Measurements from ENCODE around the gene HIC2. TPM values are rescaled to one million over a fixed set of nuclear protein-coding genes. Genes with fewer than 3 reads are reported as not detected.

Gene HIC2
- total and polyA plus RNA-seq, 2 of the 13 experiments (the other 11 are each of a cell fraction or from before 2014, with no cell fraction given) = 5.0 to 13.7 TPM

DNA sequence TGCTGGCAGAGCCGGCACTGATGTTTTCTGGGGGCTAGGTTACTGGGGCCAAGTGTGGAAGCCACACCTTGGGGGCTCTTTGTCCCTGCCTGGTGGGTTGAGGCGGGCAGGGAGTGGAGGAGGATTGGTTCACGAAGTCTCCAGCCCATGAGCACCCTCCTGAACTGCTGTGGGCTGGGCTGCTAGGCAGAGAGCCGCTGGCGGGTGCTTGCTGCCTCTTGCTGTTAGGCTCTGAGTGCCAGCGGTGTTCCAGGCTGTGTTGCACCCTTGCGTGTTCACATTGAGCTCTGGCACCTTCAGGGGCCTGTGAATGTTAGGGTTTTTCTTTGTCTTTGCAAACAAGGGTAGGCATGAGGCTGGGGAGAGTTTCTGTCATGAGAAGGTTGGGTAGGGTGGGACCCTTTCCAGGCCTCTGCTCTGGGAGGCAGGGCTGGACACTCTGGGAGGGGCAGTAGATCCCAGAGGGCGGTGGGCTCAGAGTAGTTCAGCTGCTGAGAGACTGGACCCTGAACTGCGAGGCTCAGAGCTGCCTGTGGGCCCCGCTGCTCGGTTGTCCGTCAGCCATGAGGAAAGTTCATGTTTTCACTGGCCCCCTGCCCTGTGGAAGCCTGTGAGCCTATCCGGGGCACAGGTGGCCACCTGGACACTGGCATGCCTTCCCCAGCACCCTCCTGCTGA is 26.0 kb downstream of the HIC2 start (continued):
- TF ChIP-seq, protein P1, sequence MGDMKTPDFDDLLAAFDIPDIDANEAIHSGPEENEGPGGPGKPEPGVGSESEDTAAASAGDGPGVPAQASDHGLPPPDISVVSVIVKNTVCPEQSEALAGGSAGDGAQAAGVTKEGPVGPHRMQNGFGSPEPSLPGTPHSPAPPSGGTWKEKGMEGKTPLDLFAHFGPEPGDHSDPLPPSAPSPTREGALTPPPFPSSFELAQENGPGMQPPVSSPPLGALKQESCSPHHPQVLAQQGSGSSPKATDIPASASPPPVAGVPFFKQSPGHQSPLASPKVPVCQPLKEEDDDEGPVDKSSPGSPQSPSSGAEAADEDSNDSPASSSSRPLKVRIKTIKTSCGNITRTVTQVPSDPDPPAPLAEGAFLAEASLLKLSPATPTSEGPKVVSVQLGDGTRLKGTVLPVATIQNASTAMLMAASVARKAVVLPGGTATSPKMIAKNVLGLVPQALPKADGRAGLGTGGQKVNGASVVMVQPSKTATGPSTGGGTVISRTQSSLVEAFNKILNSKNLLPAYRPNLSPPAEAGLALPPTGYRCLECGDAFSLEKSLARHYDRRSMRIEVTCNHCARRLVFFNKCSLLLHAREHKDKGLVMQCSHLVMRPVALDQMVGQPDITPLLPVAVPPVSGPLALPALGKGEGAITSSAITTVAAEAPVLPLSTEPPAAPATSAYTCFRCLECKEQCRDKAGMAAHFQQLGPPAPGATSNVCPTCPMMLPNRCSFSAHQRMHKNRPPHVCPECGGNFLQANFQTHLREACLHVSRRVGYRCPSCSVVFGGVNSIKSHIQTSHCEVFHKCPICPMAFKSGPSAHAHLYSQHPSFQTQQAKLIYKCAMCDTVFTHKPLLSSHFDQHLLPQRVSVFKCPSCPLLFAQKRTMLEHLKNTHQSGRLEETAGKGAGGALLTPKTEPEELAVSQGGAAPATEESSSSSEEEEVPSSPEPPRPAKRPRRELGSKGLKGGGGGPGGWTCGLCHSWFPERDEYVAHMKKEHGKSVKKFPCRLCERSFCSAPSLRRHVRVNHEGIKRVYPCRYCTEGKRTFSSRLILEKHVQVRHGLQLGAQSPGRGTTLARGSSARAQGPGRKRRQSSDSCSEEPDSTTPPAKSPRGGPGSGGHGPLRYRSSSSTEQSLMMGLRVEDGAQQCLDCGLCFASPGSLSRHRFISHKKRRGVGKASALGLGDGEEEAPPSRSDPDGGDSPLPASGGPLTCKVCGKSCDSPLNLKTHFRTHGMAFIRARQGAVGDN (CRISPR knock-in tag; IDR thresholded peaks at IDR 0.05) = peak; percentile 64
- TF ChIP-seq, protein P2, sequence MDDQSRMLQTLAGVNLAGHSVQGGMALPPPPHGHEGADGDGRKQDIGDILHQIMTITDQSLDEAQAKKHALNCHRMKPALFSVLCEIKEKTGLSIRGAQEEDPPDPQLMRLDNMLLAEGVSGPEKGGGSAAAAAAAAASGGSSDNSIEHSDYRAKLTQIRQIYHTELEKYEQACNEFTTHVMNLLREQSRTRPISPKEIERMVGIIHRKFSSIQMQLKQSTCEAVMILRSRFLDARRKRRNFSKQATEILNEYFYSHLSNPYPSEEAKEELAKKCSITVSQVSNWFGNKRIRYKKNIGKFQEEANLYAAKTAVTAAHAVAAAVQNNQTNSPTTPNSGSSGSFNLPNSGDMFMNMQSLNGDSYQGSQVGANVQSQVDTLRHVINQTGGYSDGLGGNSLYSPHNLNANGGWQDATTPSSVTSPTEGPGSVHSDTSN (CRISPR knock-in tag; IDR thresholded peaks at IDR 0.05; ENCODE audit: borderline replicate concordance) = no peak
- TF ChIP-seq ZNF225 (CRISPR knock-in tag; IDR thresholded peaks at IDR 0.05) (no peak), NCOA2 (CRISPR knock-in tag; IDR thresholded peaks at IDR 0.05) (no peak), SMARCE1 (IDR thresholded peaks at IDR 0.05; ENCODE audit: borderline replicate concordance) (no peak), SMAD3 (CRISPR knock-in tag; IDR thresholded peaks at IDR 0.05) (no peak), EZH2 (conservative IDR thresholded peaks at IDR 0.05; ENCODE audit: low read depth, low read length) (no peak), ZNF670 (CRISPR knock-in tag; IDR thresholded peaks at IDR 0.05; ENCODE audit: borderline replicate concordance) (no peak), ZBTB7A (CRISPR knock-in tag; IDR thresholded peaks at IDR 0.05) (peak; percentile 76; the same call in 1 of the 2 replicates), TGIF2 (CRISPR knock-in tag; IDR thresholded peaks at IDR 0.05) (no peak), GFI1 (CRISPR knock-in tag; IDR thresholded peaks at IDR 0.05; ENCODE audit: borderline replicate concordance) (no peak), RBFOX2 (IDR thresholded peaks at IDR 0.05; ENCODE audit: low read depth, low read length) (no peak), ZNF296 (CRISPR knock-in tag; conservative IDR thresholded peaks at IDR 0.05) (no peak), ZNF550 (CRISPR knock-in tag; IDR thresholded peaks at IDR 0.05; ENCODE audit: borderline replicate concordance) (no peak)
- TF ChIP-seq, protein P3, sequence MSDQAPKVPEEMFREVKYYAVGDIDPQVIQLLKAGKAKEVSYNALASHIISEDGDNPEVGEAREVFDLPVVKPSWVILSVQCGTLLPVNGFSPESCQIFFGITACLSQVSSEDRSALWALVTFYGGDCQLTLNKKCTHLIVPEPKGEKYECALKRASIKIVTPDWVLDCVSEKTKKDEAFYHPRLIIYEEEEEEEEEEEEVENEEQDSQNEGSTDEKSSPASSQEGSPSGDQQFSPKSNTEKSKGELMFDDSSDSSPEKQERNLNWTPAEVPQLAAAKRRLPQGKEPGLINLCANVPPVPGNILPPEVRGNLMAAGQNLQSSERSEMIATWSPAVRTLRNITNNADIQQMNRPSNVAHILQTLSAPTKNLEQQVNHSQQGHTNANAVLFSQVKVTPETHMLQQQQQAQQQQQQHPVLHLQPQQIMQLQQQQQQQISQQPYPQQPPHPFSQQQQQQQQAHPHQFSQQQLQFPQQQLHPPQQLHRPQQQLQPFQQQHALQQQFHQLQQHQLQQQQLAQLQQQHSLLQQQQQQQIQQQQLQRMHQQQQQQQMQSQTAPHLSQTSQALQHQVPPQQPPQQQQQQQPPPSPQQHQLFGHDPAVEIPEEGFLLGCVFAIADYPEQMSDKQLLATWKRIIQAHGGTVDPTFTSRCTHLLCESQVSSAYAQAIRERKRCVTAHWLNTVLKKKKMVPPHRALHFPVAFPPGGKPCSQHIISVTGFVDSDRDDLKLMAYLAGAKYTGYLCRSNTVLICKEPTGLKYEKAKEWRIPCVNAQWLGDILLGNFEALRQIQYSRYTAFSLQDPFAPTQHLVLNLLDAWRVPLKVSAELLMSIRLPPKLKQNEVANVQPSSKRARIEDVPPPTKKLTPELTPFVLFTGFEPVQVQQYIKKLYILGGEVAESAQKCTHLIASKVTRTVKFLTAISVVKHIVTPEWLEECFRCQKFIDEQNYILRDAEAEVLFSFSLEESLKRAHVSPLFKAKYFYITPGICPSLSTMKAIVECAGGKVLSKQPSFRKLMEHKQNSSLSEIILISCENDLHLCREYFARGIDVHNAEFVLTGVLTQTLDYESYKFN (CRISPR knock-in tag; conservative IDR thresholded peaks at IDR 0.05) = peak; percentile 73
- TF ChIP-seq, protein P4, sequence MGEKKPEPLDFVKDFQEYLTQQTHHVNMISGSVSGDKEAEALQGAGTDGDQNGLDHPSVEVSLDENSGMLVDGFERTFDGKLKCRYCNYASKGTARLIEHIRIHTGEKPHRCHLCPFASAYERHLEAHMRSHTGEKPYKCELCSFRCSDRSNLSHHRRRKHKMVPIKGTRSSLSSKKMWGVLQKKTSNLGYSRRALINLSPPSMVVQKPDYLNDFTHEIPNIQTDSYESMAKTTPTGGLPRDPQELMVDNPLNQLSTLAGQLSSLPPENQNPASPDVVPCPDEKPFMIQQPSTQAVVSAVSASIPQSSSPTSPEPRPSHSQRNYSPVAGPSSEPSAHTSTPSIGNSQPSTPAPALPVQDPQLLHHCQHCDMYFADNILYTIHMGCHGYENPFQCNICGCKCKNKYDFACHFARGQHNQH (CRISPR knock-in tag; IDR thresholded peaks at IDR 0.05) = no peak
- TF ChIP-seq, protein P5, sequence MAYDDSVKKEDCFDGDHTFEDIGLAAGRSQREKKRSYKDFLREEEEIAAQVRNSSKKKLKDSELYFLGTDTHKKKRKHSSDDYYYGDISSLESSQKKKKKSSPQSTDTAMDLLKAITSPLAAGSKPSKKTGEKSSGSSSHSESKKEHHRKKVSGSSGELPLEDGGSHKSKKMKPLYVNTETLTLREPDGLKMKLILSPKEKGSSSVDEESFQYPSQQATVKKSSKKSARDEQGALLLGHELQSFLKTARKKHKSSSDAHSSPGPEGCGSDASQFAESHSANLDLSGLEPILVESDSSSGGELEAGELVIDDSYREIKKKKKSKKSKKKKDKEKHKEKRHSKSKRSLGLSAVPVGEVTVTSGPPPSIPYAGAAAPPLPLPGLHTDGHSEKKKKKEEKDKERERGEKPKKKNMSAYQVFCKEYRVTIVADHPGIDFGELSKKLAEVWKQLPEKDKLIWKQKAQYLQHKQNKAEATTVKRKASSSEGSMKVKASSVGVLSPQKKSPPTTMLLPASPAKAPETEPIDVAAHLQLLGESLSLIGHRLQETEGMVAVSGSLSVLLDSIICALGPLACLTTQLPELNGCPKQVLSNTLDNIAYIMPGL (CRISPR knock-in tag; IDR thresholded peaks at IDR 0.05; ENCODE audit: borderline replicate concordance in 1 of 2, low read depth in 1 of 2) = no peak

Measured in HepG2 (cell line).